Activated naive CD8-positive, alpha-beta T cell treated with anti-CD3 and anti-CD28 coated beads, Interleukin-2, amount 10 ng/mL, durations not matched to agents 7 days and 5 days (primary cell): ENCODE data around the gene DEFB124. TPM values are rescaled to one million over a fixed set of nuclear protein-coding genes. Genes with fewer than 3 reads are reported as not detected.
A peak's percentile ranks its signal among the peaks of the same experiment; 100 is the strongest.
"Not testable (repeated sequence)": the region's sequence is repeated elsewhere in the genome, so short reads cannot be mapped to it uniquely, and the experiment has no call there.

Source experiments
- ATAC-seq: fragments of 150-1000 bp; cut with Tn5 transposase; one replicate; pipeline ENCODE4 v1.10.0; 2021; ENCODE audit warnings: low read depth, moderate library complexity
- POLR2A ChIA-PET: fragments of 350-600 bp; sonication (Branson Sonifier 250); formaldehyde crosslinking; loops from one replicate; lab custom pipeline; 2021; ENCODE audit warnings: antibody characterized with exemption; lab: Charles Lee
- DNase-seq: peaks from one replicate; pipeline ENCODE4 v3.0.0; 2021
- H3K27ac Mint-ChIP-seq: one replicate; pipeline ENCODE4 v1.8.0; 2022; ENCODE audit warnings: mild to moderate bottlenecking, mixed read lengths
- H3K27me3 Mint-ChIP-seq: one replicate; pipeline ENCODE4 v1.8.0; 2022; ENCODE audit warnings: mild to moderate bottlenecking, moderate library complexity, mixed read lengths
- H3K36me3 Mint-ChIP-seq: one replicate; pipeline ENCODE4 v1.8.0; 2021; ENCODE audit warnings: mild to moderate bottlenecking, mixed read lengths
- H3K4me1 Mint-ChIP-seq: one replicate; pipeline ENCODE4 v1.8.0; 2021; ENCODE audit warnings: mixed read lengths
- H3K4me3 Mint-ChIP-seq: one replicate; pipeline ENCODE4 v1.8.0; 2022; ENCODE audit warnings: mild to moderate bottlenecking, moderate library complexity, mixed read lengths
- H3K9me3 Mint-ChIP-seq: one replicate; pipeline ENCODE4 v1.8.0; 2021; ENCODE audit warnings: mixed read lengths
- total RNA-seq, 2 experiments: library from RNA; stranded (reverse); gene quantifications; one replicate each; pipeline ENCODE4 v1.2.3, GENCODE V29; 2021

Gene DEFB124, protein sequence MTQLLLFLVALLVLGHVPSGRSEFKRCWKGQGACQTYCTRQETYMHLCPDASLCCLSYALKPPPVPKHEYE
- total RNA-seq: not detected

- H3K36me3 Mint-ChIP-seq: peaks cover 2% of the 10 kb centered on the region
- peaks cover 3% of the 10 kb centered on the region for H3K4me1 Mint-ChIP-seq
- H3K27me3 Mint-ChIP-seq: peaks cover 39% of the 10 kb centered on the region
- H3K27ac Mint-ChIP-seq: no peak within 1 kb of the TSS
- peaks cover 2% of the 10 kb centered on the region for H3K9me3 Mint-ChIP-seq
- DNase-seq: no peak
- no peak within 1 kb of the TSS for H3K4me3 Mint-ChIP-seq
- POLR2A ChIA-PET: no interaction called here
- ATAC-seq: no peak
These were observed at the start of gene DEFB124, which contains the start of gene REM1 for GRCh38 chr20:31474758-31475427. Gene DEFB124 (minus strand): TSS chr20:31475127. CDS start chr20:31473013, 2,114 bp downstream. Gene REM1 (plus strand): TSS chr20:31475288. CDS start chr20:31476446, 1,158 bp downstream.

GRCh38 chr20:31523361-31524283 lies 48.7 kb upstream of the DEFB124 start:
- Mint-ChIP-seq H3K9me3 (no peaks in the 10 kb centered on the region), H3K4me3 (no peak overlapping the region), H3K36me3 (peaks cover 28% of the 10 kb centered on the region), H3K27ac (no peak overlapping the region), H3K4me1 (peaks cover 17% of the 10 kb centered on the region), H3K27me3 (no peaks in the 10 kb centered on the region)
- ATAC-seq (no peak), DNase-seq (no peak)
- POLR2A ChIA-PET: no interaction called here

DNA sequence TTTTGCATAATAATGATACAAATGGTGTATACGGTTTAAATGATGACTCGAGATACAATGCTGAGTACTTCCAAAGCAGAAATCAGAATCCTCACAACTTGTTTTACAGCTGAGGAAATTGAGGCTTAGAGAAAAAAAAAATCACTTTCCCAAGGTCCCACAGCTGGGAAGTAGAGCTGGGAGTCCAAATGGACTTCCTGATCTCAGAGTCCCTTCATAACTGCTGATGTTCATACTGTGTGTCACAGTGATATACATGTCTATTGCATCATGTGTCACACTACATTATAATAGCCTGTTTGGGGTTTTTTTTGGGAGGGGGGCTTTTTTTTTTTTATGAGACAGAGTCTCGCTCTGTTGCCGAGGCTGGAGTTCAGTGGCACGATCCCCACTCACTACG lies 47.8 kb upstream of the DEFB124 start:
- ATAC-seq: no peak
- H3K4me3 Mint-ChIP-seq: no peak overlapping the region
- no peak overlapping the region for H3K27ac Mint-ChIP-seq
- peaks cover 27% of the 10 kb centered on the region for H3K36me3 Mint-ChIP-seq
- DNase-seq: no peak
- H3K4me1 Mint-ChIP-seq: peaks cover 17% of the 10 kb centered on the region
- no peaks in the 10 kb centered on the region for H3K27me3 Mint-ChIP-seq
- H3K9me3 Mint-ChIP-seq: no peaks in the 10 kb centered on the region
- POLR2A ChIA-PET: no interaction called here

DNA sequence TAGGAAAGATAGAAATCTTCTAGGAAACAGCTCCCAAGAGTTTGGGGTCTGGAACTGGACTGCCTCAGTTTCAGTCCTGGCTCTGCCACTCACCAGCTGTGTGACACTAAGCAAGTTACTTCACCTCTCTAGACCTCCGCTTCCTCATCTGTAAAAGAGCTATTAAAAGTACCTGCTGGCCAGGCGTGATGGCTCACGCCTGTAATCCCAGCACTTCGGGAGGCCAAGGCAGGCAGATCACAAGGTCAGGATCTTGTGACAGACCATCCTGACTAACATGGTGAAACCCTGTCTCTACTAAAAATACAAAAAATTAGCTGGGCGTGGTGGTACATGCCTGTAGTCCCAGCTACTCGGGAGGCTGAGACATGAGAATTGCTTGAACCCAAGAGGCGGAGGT lies 46.3 kb upstream of the DEFB124 start:
- H3K27ac Mint-ChIP-seq, ATAC-seq, H3K4me3 Mint-ChIP-seq, H3K9me3 Mint-ChIP-seq, DNase-seq, H3K27me3 Mint-ChIP-seq: not testable (repeated sequence)
- Mint-ChIP-seq H3K4me1 (peaks cover 17% of the 10 kb centered on the region), H3K36me3 (peaks cover 19% of the 10 kb centered on the region)
- POLR2A ChIA-PET: interaction anchor here (0.9 kb wide), 1 partner anchor 20 kb away, joined by 3 read pairs; no protein-coding TSS in a partner anchor

GRCh38 chr20:31517373-31517772 lies 42.4 kb upstream of the DEFB124 start:
- Mint-ChIP-seq H3K9me3 (no peaks in the 10 kb centered on the region), H3K27ac (no peak overlapping the region), H3K36me3 (peaks cover 12% of the 10 kb centered on the region), H3K27me3 (no peaks in the 10 kb centered on the region), H3K4me3 (no peak overlapping the region), H3K4me1 (peaks cover 19% of the 10 kb centered on the region)
- ATAC-seq (no peak), DNase-seq (no peak)
- POLR2A ChIA-PET: no interaction called here

- Mint-ChIP-seq H3K36me3 (peaks cover 12% of the 10 kb centered on the region), H3K27me3 (peaks cover 1% of the 10 kb centered on the region), H3K4me3 (no peak overlapping the region), H3K27ac (no peak overlapping the region), H3K9me3 (no peaks in the 10 kb centered on the region), H3K4me1 (peaks cover 16% of the 10 kb centered on the region)
- POLR2A ChIA-PET: no interaction called here
- DNase-seq (no peak), ATAC-seq (peak; percentile 24)
These were observed 41.7 kb upstream of the DEFB124 start for GRCh38 chr20:31516651-31517050.

- H3K27me3 Mint-ChIP-seq: peaks cover 3% of the 10 kb centered on the region
- ATAC-seq: no peak
- POLR2A ChIA-PET: interaction anchor here (1.1 kb wide), 1 partner anchor 57 kb away, joined by 3 read pairs; no protein-coding TSS in a partner anchor
These were observed 41.2 kb upstream of the DEFB124 start for GRCh38 chr20:31516166-31516565.

GRCh38 chr20:31515775-31516107 lies 40.8 kb upstream of the DEFB124 start:
- peak; percentile 19 for ATAC-seq
- DNase-seq: peak; percentile 46
- Mint-ChIP-seq H3K36me3 (peaks cover 9% of the 10 kb centered on the region), H3K9me3 (no peaks in the 10 kb centered on the region), H3K27me3 (peaks cover 3% of the 10 kb centered on the region), H3K4me3 (no peak overlapping the region), H3K27ac (no peak overlapping the region), H3K4me1 (peaks cover 14% of the 10 kb centered on the region)
- POLR2A ChIA-PET: interaction anchor here (1.1 kb wide), 1 partner anchor 57 kb away, joined by 3 read pairs; no protein-coding TSS in a partner anchor

More at GRCh38 chr20:31516166-31516565, 41.2 kb upstream of the DEFB124 start:
- Mint-ChIP-seq H3K4me3 (no peak overlapping the region), H3K9me3 (no peaks in the 10 kb centered on the region), H3K4me1 (peaks cover 16% of the 10 kb centered on the region), H3K36me3 (peaks cover 10% of the 10 kb centered on the region), H3K27ac (no peak overlapping the region)
- no peak for DNase-seq

DNA sequence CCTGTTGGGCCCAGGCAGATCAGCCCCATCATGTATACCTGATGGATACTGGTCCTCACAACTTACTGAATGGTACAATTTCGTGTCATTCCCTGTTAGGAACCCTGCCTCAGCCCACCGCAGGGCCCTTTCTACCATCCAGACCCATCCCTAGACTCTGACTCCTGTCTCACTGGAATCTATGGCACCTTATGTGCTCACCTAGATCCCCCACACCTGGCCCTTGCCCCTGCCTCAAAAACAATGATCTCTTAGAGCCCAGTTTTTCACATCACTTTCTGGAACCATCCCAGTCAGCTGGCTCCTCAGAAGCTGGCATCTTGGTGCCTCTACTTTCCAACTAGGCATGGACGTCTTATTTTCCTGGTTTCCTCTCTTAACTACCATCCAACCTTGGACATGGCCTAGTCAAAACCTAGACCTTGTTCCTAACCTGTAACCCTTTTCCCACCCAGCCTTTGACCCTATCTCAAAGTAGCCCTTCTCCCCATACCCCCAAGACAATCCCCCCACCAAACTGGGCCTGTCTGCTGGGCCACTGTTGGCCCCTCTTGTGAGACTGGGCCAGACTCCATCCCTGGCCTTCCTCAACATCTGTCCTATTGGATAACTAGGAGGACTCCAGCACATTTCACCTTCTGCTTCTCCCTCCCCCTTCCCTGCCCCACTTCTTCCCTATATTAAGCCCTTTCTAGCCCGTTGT lies 40.3 kb upstream of the DEFB124 start:
- peaks cover 7% of the 10 kb centered on the region for H3K36me3 Mint-ChIP-seq
- POLR2A ChIA-PET: interaction anchor here (1.1 kb wide), 1 partner anchor 58 kb away, joined by 3 read pairs; no protein-coding TSS in a partner anchor
- peaks cover 3% of the 10 kb centered on the region for H3K27me3 Mint-ChIP-seq
- H3K27ac Mint-ChIP-seq: no peak overlapping the region
- H3K4me1 Mint-ChIP-seq: peaks cover 10% of the 10 kb centered on the region
- no peak overlapping the region for H3K4me3 Mint-ChIP-seq
- H3K9me3 Mint-ChIP-seq: no peaks in the 10 kb centered on the region
- ATAC-seq (no peak), DNase-seq (no peak)

- DNase-seq (peak; percentile 91), ATAC-seq (peak; percentile 74)
- Mint-ChIP-seq H3K4me3 (no peak within 1 kb of the TSS), H3K4me1 (peaks cover 10% of the 10 kb centered on the region), H3K27ac (peak within 1 kb of the TSS; percentile 59), H3K9me3 (no peaks in the 10 kb centered on the region), H3K27me3 (peaks cover 3% of the 10 kb centered on the region), H3K36me3 (peaks cover 5% of the 10 kb centered on the region)
- POLR2A ChIA-PET: interaction anchor here (0.7 to 1.3 kb wide), 2 partner anchors 11 to 51 kb away, joined by 3 read pairs; no protein-coding TSS in a partner anchor
These were observed 39.5 kb upstream of the DEFB124 start, which contains the start of gene HM13 for GRCh38 chr20:31514154-31515071. Gene HM13 (plus strand): TSS chr20:31514442. CDS start chr20:31514552, 110 bp downstream.

DNA sequence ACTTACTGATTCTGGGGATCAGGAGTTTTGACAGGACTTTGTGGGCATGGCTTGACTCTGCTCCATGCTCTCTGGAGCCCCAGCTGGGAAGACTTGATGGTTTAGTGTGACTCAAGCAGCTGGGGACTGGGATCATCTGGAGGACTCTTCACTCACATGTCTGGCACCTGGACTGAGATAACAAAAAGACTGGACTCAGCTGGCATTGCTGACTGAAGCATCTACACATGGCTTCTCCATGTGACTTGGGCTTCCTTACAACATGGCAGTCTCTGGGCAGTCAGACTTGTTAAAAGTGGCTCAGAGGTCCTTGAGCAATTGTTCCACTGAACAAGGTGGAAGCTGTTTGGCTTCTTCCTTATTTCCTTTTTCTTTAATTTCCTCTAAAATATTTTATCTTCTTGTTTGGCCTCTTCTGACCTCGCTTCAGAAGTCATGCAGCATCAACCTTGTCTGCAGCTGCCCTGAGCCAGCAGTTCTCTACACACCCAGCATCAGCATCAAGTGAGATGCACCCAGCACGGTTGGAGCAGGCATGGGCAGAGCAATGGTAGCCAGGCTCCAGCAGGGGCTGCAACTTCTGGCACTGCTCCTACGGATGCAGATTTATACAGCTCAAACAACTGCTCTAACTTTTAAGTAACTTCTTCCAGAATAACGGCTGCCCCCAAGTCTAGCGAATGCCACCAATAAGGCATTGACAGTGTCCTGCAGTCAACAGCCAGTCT lies 33.8 kb upstream of the DEFB124 start:
- POLR2A ChIA-PET: interaction anchor here (1.6 kb wide), 1 partner anchor 64 kb away, joined by 3 read pairs; no protein-coding TSS in a partner anchor
- H3K4me3 Mint-ChIP-seq: no peak overlapping the region
- H3K4me1 Mint-ChIP-seq: peaks cover under 1% of the 10 kb centered on the region
- DNase-seq: no peak
- H3K27ac Mint-ChIP-seq: no peak overlapping the region
- H3K9me3 Mint-ChIP-seq: no peaks in the 10 kb centered on the region
- peaks cover 12% of the 10 kb centered on the region for H3K27me3 Mint-ChIP-seq
- no peaks in the 10 kb centered on the region for H3K36me3 Mint-ChIP-seq
- no peak for ATAC-seq
